Measurements from ENCODE around the gene ANKDD1B.

GRCh38 chr5:75632321-75632720 lies 21.1 kb downstream of the ANKDD1B start:
- TF ChIP-seq EZH2phosphoT487 (IDR thresholded peaks at IDR 0.05; ENCODE audit: borderline replicate concordance) (no peak), RAD21 (IDR thresholded peaks at IDR 0.05; ENCODE audit: low read depth) (no peak), CTCF (IDR thresholded peaks at IDR 0.05 in 2 of 3, conservative IDR thresholded peaks at IDR 0.05 in 1 of 3; ENCODE audit: borderline replicate concordance in 1 of 3, insufficient read depth in 1 of 3, low read depth in 2 of 3, low read length in 2 of 3) (no peak), POLR2AphosphoS5 (IDR thresholded peaks at IDR 0.05; ENCODE audit: low read depth, low read length) (no peak), POLR2A (IDR thresholded peaks at IDR 0.05; ENCODE audit: borderline replicate concordance, extremely low read depth, insufficient read depth, insufficient read length) (no peak)

All from HCT116 (cell line).